ENCODE data around the gene PLET1. TPM values are rescaled to one million over a fixed set of nuclear protein-coding genes. Genes with fewer than 3 reads are reported as not detected.

PLET1 gene
- total and polyA plus RNA-seq, 12 donors = not detected

DNA sequence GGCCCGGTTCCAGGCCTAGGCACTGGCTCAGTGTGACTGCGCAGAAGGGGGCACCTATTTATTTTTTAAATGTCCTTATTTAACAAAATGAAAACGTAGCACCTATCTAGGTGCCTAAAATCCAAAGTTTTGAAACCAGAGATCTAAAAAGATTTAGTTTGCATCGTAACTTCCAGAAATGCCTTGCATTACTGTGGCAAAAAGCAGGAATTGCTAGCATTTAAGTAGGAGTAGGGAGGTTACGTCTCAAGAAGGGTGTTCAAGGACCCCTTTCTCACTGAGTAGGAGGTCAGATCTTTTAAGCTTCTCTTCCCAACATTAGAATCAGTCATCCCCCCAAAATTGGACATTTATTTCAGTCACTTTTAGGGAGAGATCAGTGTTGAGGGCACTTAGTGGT lies 7.7 kb upstream of the PLET1 start:
- WGBS, 2 donors = 79 to 96% methylated on average over 5 of the region's 5 CpGs

DNA sequence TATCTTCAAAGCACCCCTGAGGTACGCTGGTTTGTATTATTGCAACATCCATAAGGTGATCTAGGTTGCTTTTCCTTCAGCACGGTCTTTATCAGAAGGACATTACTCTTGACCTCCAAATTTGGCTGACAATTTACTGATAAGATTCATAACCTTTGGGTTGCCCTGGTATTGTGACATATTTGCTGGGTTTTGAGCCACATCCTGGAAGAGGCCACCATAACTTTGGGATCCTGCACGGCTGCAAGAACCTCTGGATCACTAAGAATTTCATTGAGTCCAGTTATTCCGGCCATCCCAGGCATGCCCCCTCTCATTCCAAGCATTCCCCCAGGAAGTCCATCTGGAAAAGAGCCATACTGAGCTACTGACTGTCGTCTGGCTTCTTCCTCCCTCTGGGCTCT lies 6.5 kb upstream of the PLET1 start:
- H3K36me3 ChIP-seq = no peaks in the 10 kb centered on the region
- TF ChIP-seq, protein P1, sequence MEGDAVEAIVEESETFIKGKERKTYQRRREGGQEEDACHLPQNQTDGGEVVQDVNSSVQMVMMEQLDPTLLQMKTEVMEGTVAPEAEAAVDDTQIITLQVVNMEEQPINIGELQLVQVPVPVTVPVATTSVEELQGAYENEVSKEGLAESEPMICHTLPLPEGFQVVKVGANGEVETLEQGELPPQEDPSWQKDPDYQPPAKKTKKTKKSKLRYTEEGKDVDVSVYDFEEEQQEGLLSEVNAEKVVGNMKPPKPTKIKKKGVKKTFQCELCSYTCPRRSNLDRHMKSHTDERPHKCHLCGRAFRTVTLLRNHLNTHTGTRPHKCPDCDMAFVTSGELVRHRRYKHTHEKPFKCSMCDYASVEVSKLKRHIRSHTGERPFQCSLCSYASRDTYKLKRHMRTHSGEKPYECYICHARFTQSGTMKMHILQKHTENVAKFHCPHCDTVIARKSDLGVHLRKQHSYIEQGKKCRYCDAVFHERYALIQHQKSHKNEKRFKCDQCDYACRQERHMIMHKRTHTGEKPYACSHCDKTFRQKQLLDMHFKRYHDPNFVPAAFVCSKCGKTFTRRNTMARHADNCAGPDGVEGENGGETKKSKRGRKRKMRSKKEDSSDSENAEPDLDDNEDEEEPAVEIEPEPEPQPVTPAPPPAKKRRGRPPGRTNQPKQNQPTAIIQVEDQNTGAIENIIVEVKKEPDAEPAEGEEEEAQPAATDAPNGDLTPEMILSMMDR (IDR thresholded peaks at IDR 0.05) = no peak
- WGBS, 2 donors = 26 to 37% methylated on average over 5 of the region's 5 CpGs
- DNase-seq = no peak
- intact Hi-C loops (cut with DNase I) = no loop called here
- no peaks in the 10 kb centered on the region for H3K27me3 ChIP-seq
- no peak for ATAC-seq
- peaks cover 0 to 24% (median 0%) of the 10 kb centered on the region in 9 donors for H3K4me1 ChIP-seq
- H3K9me3 ChIP-seq = no peaks in the 10 kb centered on the region
- H3K27ac ChIP-seq = no peak overlapping the region
- no peak overlapping the region for H3K4me3 ChIP-seq

More for the DNA sequence above, 7.7 kb upstream of the PLET1 start:
- TF ChIP-seq, protein P1 (IDR thresholded peaks at IDR 0.05) = no peak
- intact Hi-C loops (cut with DNase I) = no loop called here
- Histone ChIP-seq H3K4me1 (peaks cover 0 to 24% (median 0%) of the 10 kb centered on the region in 9 donors), H3K9me3 (no peaks in the 10 kb centered on the region), H3K27ac (no peak overlapping the region), H3K27me3 (no peaks in the 10 kb centered on the region), H3K4me3 (no peak overlapping the region), H3K36me3 (no peaks in the 10 kb centered on the region)
- DNase-seq (no peak), ATAC-seq (no peak)

DNA sequence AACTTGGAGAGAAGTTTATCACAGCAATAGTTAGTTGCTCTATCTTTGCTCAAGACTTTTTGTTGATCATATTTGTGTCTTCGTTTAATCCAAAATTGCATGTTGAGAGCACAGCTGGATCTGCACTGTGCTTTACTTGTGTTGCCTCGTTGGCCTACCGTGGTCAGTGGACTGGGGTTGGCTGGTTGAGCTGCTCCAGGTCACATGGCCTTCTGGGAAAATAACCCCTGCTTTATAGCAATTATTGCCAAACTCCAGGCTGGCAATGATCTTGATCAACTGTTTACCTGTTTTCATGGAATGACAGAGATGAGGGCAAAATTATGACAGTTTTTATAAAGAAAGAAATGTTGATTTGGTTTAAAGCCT lies 5.7 kb upstream of the PLET1 start:
- no peak overlapping the region for H3K4me3 ChIP-seq
- H3K9me3 ChIP-seq = no peaks in the 10 kb centered on the region
- H3K36me3 ChIP-seq = no peaks in the 10 kb centered on the region
- ATAC-seq = peak in 5 of 8 donors; percentile 17 to 57 (median 47)
- no peaks in the 10 kb centered on the region for H3K27me3 ChIP-seq
- H3K4me1 ChIP-seq = peaks cover 0 to 24% (median 0%) of the 10 kb centered on the region in 9 donors
- intact Hi-C loops (cut with DNase I) = no loop called here
- DNase-seq = no peak
- TF ChIP-seq, protein P1 (IDR thresholded peaks at IDR 0.05) = no peak
- H3K27ac ChIP-seq = peak overlapping the region in 1 of 10 donors; percentile 34
- 68 to 78% methylated on average over 3 of the region's 3 CpGs for whole genome bisulfite sequencing, 2 donors

DNA sequence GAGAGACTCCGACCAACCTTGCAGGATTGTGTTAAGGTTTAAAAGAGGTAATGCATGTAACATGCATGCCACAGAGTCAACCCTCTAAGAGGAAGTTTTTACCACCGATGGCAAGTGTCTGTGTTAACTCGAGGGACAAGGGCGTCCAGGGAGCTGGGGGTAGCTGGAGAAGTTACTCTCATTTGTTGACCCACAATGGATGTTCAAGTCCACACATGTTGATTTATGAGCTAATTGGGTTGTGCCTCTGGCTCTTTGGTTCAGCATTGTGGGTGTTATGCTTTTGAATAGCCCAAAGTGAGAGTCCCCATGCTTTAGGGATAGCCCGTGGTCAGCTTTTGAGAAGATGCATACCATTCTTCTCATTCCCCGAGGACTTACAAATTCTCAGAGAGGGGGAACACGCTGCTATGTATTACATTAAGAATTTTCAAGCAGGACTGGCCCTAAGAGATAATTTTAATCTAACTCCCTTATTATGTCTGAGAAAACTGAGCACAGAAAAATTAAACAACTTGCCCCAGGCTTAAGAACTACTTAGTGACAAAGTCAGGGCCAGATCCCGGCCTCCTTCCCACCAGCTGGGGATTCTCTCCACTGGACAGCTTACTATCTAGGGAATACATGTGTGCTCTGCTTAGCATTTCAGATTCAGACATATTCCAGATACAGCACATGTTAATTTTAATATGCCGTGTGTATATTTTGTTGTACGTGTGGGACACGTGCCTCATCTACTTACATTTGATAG lies 5.2 kb upstream of the PLET1 start:
- TF ChIP-seq, protein P1 (IDR thresholded peaks at IDR 0.05) = no peak
- Histone ChIP-seq H3K4me1 (peaks cover 0 to 24% (median 0%) of the 10 kb centered on the region in 9 donors), H3K27ac (peak overlapping the region in 2 of 10 donors; percentile 1 to 34), H3K36me3 (no peaks in the 10 kb centered on the region), H3K9me3 (no peaks in the 10 kb centered on the region), H3K27me3 (no peaks in the 10 kb centered on the region), H3K4me3 (no peak overlapping the region)
- WGBS, 2 donors = 55 to 75% methylated on average over 11 of the region's 11 CpGs
- intact Hi-C loops (cut with DNase I) = no loop called here
- DNase-seq (peak in 1 of 2 donors; percentile 37), ATAC-seq (peak in 6 of 8 donors; percentile 73 to 84 (median 76))

Measured in heart right ventricle (tissue), 16 donors.